IMR-90 (cell line): ENCODE data around the gene PKNOX1. TPM values are rescaled to one million over a fixed set of nuclear protein-coding genes. Genes with fewer than 3 reads are reported as not detected.

Source experiments
- ATAC-seq: fragments of 200-7000 bp; cut with Tn5 transposase; 2 replicates; pipeline ENCODE4 v1.9.1; 2020; ENCODE audit warnings: low read depth, mild to moderate bottlenecking, moderate library complexity
- BruUV-seq: library from RNA; stranded (reverse); fragments of 400-500 nt; replicated peaks from 2 replicates; lab custom pipeline; 2021; lab: Mats Ljungman, UMichigan
- CTCF ChIA-PET: fragments of 300-600 bp; formaldehyde crosslinking; extraction: SDS; loops from one replicate; lab custom pipeline; 2021; ENCODE audit warnings: antibody characterized with exemption; lab: Yijun Ruan, JAX
- POLR2A ChIA-PET: fragments of 300-600 bp; sonication (Branson Sonifier 250); formaldehyde crosslinking; loops from one replicate; lab custom pipeline; 2022; ENCODE audit warnings: antibody characterized with exemption; ENCODE audit not compliant: unreplicated experiment; lab: Charles Lee
- DNase-seq: peaks from one replicate; pipeline ENCODE4 v3.0.0; 2013
- H2AFZ ChIP-seq: replicated peaks from 2 replicates; pipeline ENCODE3; 2013; ENCODE audit warnings: low read length, mild to moderate bottlenecking; ENCODE audit not compliant: poor library complexity
- H2AK5ac ChIP-seq: 2 replicates; pipeline ENCODE4 v1.6.1; 2013; ENCODE audit warnings: low read depth, low read length, inconsistent platforms
- H2AK9ac ChIP-seq: replicated peaks from 2 replicates; pipeline ENCODE3; 2013; ENCODE audit warnings: mild to moderate bottlenecking, low read depth, low read length, moderate library complexity; ENCODE audit not compliant: poor library complexity
- H2BK120ac ChIP-seq: 2 replicates; pipeline ENCODE4 v1.6.1; 2013; ENCODE audit warnings: low read depth, low read length, inconsistent platforms
- H2BK15ac ChIP-seq: 3 replicates; pipeline ENCODE4 v1.6.1; 2013; ENCODE audit warnings: low read depth, low read length, inconsistent platforms
- H2BK20ac ChIP-seq: 2 replicates; pipeline ENCODE4 v1.6.1; 2013; ENCODE audit warnings: low read depth, mild to moderate bottlenecking, inconsistent platforms, low read length, moderate library complexity
- H2BK5ac ChIP-seq: 2 replicates; pipeline ENCODE4 v1.6.1; 2013; ENCODE audit warnings: mild to moderate bottlenecking, low read depth, low read length, inconsistent platforms; ENCODE audit not compliant: poor library complexity, severe bottlenecking
- H3K14ac ChIP-seq: replicated peaks from 2 replicates; pipeline ENCODE4 v1.6.1; 2013; ENCODE audit warnings: low read depth, low read length, inconsistent platforms
- H3K18ac ChIP-seq: 2 replicates; pipeline ENCODE4 v1.6.1; 2013; ENCODE audit warnings: low read depth, low read length, control low read depth
- H3K23ac ChIP-seq: 2 replicates; pipeline ENCODE4 v1.6.1; 2013; ENCODE audit warnings: low read depth, low read length, inconsistent platforms
- H3K27ac ChIP-seq: 2 replicates; pipeline ENCODE4 v1.5.1; 2013; ENCODE audit warnings: mild to moderate bottlenecking, control low read depth, low read length; ENCODE audit not compliant: insufficient read depth
- H3K27me3 ChIP-seq: 2 replicates; pipeline ENCODE4 v1.6.1; 2013; ENCODE audit warnings: low read length; ENCODE audit not compliant: control insufficient read depth, insufficient read depth
- H3K36me3 ChIP-seq: 2 replicates; pipeline ENCODE4 v1.6.1; 2013; ENCODE audit warnings: low read length, mixed read lengths; ENCODE audit not compliant: control insufficient read depth, insufficient read depth
- H3K4ac ChIP-seq: 2 replicates; pipeline ENCODE4 v1.6.1; 2013; ENCODE audit warnings: low read depth, low read length, inconsistent platforms
- H3K4me1 ChIP-seq: 2 replicates; pipeline ENCODE4 v1.6.1; 2013; ENCODE audit warnings: low read length, mixed read lengths; ENCODE audit not compliant: control insufficient read depth, insufficient read depth
- H3K4me2 ChIP-seq: 2 replicates; pipeline ENCODE4 v1.6.1; 2013; ENCODE audit warnings: low read depth, mild to moderate bottlenecking, control low read depth, low read length, moderate library complexity
- H3K4me3 ChIP-seq: 2 replicates; pipeline ENCODE4 v1.5.1; 2013; ENCODE audit warnings: low read depth, mild to moderate bottlenecking, control low read depth, low read length, moderate library complexity; ENCODE audit not compliant: insufficient read depth
- H3K56ac ChIP-seq: 2 replicates; pipeline ENCODE4 v1.6.1; 2013; ENCODE audit warnings: low read length, inconsistent platforms; ENCODE audit not compliant: insufficient read depth; ENCODE audit errors: extremely low read depth
- H3K79me1 ChIP-seq, 2 experiments: 2 replicates each; pipeline ENCODE4 v1.6.1; 2013; ENCODE audit warnings: low read length in 2 of 2, inconsistent platforms in 1 of 2, low read depth in 1 of 2
- H3K9ac ChIP-seq: 2 replicates; pipeline ENCODE4 v1.6.1; 2013; ENCODE audit warnings: low read depth, low read length, control low read depth
- H3K9me1 ChIP-seq: 2 replicates; pipeline ENCODE4 v1.6.1; 2013; ENCODE audit warnings: low read length, inconsistent platforms; ENCODE audit not compliant: insufficient read depth
- H3K9me3 ChIP-seq: 2 replicates; pipeline ENCODE4 v1.6.1; 2013; ENCODE audit warnings: low read length; ENCODE audit not compliant: control insufficient read depth, insufficient read depth
- H4K20me1 ChIP-seq: 2 replicates; pipeline ENCODE4 v1.6.1; 2013; ENCODE audit warnings: low read length, inconsistent platforms; ENCODE audit not compliant: insufficient read depth
- H4K5ac ChIP-seq: 2 replicates; pipeline ENCODE4 v1.6.1; 2013; ENCODE audit warnings: mild to moderate bottlenecking, low read depth, low read length, control low read depth
- H4K8ac ChIP-seq, 2 experiments: 2 replicates each; pipeline ENCODE4 v1.6.1; 2013; ENCODE audit warnings: low read depth in 2 of 2, low read length in 2 of 2, control low read depth in 1 of 2, inconsistent platforms in 1 of 2
- H4K91ac ChIP-seq: 2 replicates; pipeline ENCODE4 v1.6.1; 2013; ENCODE audit warnings: low read depth, low read length, inconsistent platforms; ENCODE audit not compliant: insufficient read depth
- ELK1 ChIP-seq: fragments of 150-350 bp; IDR thresholded peaks from 2 replicates; pipeline ENCODE4 v1.6.1; 2016; ENCODE audit warnings: low read depth, mild to moderate bottlenecking, low read length, moderate library complexity, borderline replicate concordance
- RAD21 ChIP-seq: IDR thresholded peaks from 2 replicates; pipeline ENCODE4 v1.6.1; 2012; ENCODE audit warnings: low read length, improper control_type of control experiment
- whole genome bisulfite sequencing, 2 experiments: methylation state at CpG; one replicate each; pipeline versions ENCODE4 v1.1.5 to v1.1.7; 2013; ENCODE audit warnings: missing lambda C conversion rate in 2 of 2; ENCODE audit not compliant: insufficient read length in 1 of 2; ENCODE audit errors: extremely low coverage in 2 of 2; 5-methylcytosine and 5-hydroxymethylcytosine counted together
- dilution Hi-C: fragments of 300-500 bp; cut with HindIII; formaldehyde crosslinking; loops from one replicate; pipeline ENCODE4 v1.14.3; 2018; ENCODE audit warnings: low sequenced_read_pairs; ENCODE audit not compliant: unreplicated experiment
- in situ Hi-C: fragments of 300-500 bp; cut with MboI; formaldehyde crosslinking; loops from 3 replicates; pipeline ENCODE4 v1.14.3; 2019; ENCODE audit warnings: low sequenced_read_pairs, inconsistent platforms, mixed read lengths
- intact Hi-C: fragments of 100-400 bp; cut with micrococcal nuclease; formaldehyde crosslinking; loops from 2 replicates; pipeline ENCODE4 v1.10.0; 2022
- polyA plus RNA-seq, 3 experiments: library from polyadenylated mRNA; depleted of rRNA; stranded (reverse); fragments of >200 nt; gene quantifications; 2 replicates each; pipeline ENCODE4 v1.2.3, GENCODE V29; 2012; ENCODE audit warnings: low replicate concordance in 1 of 3
- total RNA-seq: library from RNA; depleted of rRNA; stranded (reverse); fragments of >200 nt; gene quantifications from 2 replicates; pipeline ENCODE4 v1.2.3, GENCODE V29; 2012

PKNOX1 gene
- total and polyA plus RNA-seq, 2 of the 4 experiments (the other 2 are of a cell fraction), result 35.0 to 61.0 TPM

- Histone ChIP-seq H2BK120ac (0 out of 2 replicates have a peak overlapping the region, but pooled peaks have one; percentile 31), H4K5ac (peak overlapping the region; percentile 53; the same call in 1 of the 2 replicates), H2AK9ac (no peak overlapping the region), H3K56ac (no peak overlapping the region), H4K20me1 (peaks cover 6% of the 10 kb centered on the region; the same call in 1 of the 2 replicates), H3K27ac (no peak overlapping the region), H3K4me3 (no peak overlapping the region), H3K4ac (no peak overlapping the region), H3K27me3 (no peaks in the 10 kb centered on the region), H3K9me1 (peaks cover 28% of the 10 kb centered on the region), H2AFZ (no peak overlapping the region), H3K9me3 (no peaks in the 10 kb centered on the region), H3K23ac (peak overlapping the region; percentile 7; the same call in 1 of the 2 replicates), H3K4me2 (no peak overlapping the region; the same call in 1 of the 2 replicates), H2AK5ac (0 out of 2 replicates have a peak overlapping the region, but pooled peaks have one; percentile 67), H3K14ac (peak overlapping the region; percentile 24; the same call in 1 of the 2 replicates), H2BK5ac (peak overlapping the region; percentile 36), H3K4me1 (peaks cover 27% of the 10 kb centered on the region), H2BK15ac (no peak overlapping the region), H2BK20ac (peak overlapping the region; percentile 4; the same call in 1 of the 2 replicates), H3K9ac (no peak overlapping the region), H4K91ac (no peak overlapping the region), H3K18ac (peak overlapping the region; percentile 26; the same call in 1 of the 2 replicates), H4K8ac (0 out of 4 replicates have a peak overlapping the region, but pooled peaks of 1 of the 2 experiments have one; percentile 12), H3K36me3 (peaks cover 2% of the 10 kb centered on the region; the same call in 1 of the 2 replicates), H3K79me1 (peaks cover 33 to 76% of the 10 kb centered on the region in 2 experiments)
- in situ Hi-C loops, result no loop called here
- DNase-seq (no peak), ATAC-seq (no peak)
- WGBS, 2 experiments, result 100% methylated on average over 2 of the region's 7 CpGs; no CpG with 5 or more reads in 1 of the 2 experiments
- intact Hi-C loops, result no loop called here
- BruUV-seq, result no TSS peak
- POLR2A ChIA-PET, result no interaction called here
- TF ChIP-seq RAD21 (no peak), ELK1 (no peak)
- CTCF ChIA-PET, result no interaction called here
- dilution Hi-C loops, result no loop called here
Measured at GRCh38 chr21:42986125-42986783, 11.9 kb downstream of the PKNOX1 start.
